SK-N-MC (cell line): ENCODE measurements around the gene SORBS1.

Source experiments
- EZH2 ChIP-seq: fragments of 200-600 bp; sonication (generic); IDR thresholded peaks from one replicate; pipeline ENCODE4 v1.6.1; 2017; ENCODE audit warnings: antibody characterized with exemption
- FOXP2 ChIP-seq: optimal IDR thresholded peaks from 2 replicates; pipeline ENCODE3; 2011; ENCODE audit warnings: mild to moderate bottlenecking, moderate library complexity; ENCODE audit not compliant: insufficient read depth; ENCODE audit errors: extremely low read length, control extremely low read depth
- POLR2AphosphoS5 ChIP-seq: IDR thresholded peaks from 2 replicates; pipeline ENCODE4 v1.6.1; 2012; ENCODE audit warnings: mild to moderate bottlenecking, low read depth, low read length, borderline replicate concordance

DNA sequence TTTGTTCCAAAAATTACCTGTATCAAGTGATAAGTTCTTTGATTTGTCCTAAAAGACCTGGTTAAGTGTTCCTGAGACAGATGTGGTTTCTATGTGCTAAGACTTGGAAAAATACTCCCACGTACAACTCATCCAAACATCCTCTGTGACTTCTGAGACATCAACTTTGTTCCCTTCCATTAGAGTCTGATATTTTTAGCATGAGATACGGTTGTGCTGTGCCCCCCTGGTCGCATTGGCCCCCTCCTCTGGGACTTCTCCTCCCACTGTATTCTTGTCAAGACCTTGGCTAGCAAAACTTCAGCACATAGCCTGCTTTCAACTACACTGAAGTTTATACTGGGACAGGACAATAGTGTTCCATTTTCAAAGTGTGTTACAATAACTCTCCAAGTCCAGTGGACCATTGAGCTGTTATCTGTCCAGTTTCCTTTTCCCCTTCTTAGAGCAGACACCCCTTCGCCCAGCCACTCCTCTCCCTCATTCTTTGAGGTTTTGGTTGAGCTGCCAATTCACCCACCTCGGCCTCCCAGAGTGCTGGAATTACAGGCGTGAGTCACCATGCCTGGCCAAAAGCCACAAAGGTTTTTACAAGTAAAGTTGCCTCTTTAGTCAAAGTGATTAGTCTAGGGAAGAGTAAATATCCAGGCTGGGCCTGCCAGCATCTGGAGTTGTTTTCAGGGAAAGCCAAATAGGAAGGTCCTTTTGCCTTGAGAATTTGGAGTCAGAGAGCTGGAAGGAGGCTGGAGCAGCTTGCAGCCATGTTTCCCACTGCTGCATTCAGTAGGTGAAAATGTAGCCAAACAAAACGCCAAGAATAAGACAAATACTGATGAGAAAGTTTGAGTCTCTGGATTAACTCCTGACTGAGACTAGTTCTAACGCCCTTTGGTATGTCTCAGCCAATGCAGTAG, 252.5 kb downstream of the SORBS1 start:
- TF ChIP-seq EZH2 (no peak), POLR2AphosphoS5 (no peak), FOXP2 (no peak)
